H1 (cell line): ENCODE results near the gene SNAP47. TPM values are rescaled to one million over a fixed set of nuclear protein-coding genes. Genes with fewer than 3 reads are reported as not detected.
A peak's percentile ranks its signal among the peaks of the same experiment; 100 is the strongest.

Experiments
- CREB1 ChIP-seq: IDR thresholded peaks from 2 replicates; pipeline ENCODE4 v1.6.1; 2012; ENCODE audit warnings: inconsistent platforms
- POLR2A ChIP-seq, 2 experiments: IDR thresholded peaks; 1 replicate in 1 of 2; 2 replicates in 1 of 2; pipeline ENCODE4 v1.6.1; 2011; ENCODE audit warnings: low read depth in 2 of 2, low read length in 2 of 2, mild to moderate bottlenecking in 2 of 2; ENCODE audit errors: control extremely low read depth in 1 of 2
- RAD21 ChIP-seq, 2 experiments: IDR thresholded peaks in 1 of 2; conservative IDR thresholded peaks in 1 of 2; 2 replicates each; pipeline ENCODE4 v1.6.1; 2011; ENCODE audit warnings: low read depth in 2 of 2, low read length in 2 of 2, improper control_type of control experiment in 1 of 2, inconsistent platforms in 1 of 2, mild to moderate bottlenecking in 1 of 2, moderate library complexity in 1 of 2
- SP4 ChIP-seq: IDR thresholded peaks from 2 replicates; pipeline ENCODE4 v1.6.1; 2012; ENCODE audit warnings: low read length, inconsistent platforms
- SRF ChIP-seq: IDR thresholded peaks from 2 replicates; pipeline ENCODE4 v1.6.1; 2011; ENCODE audit warnings: mild to moderate bottlenecking, low read depth, low read length, moderate library complexity
- SUZ12 ChIP-seq: fragments of 200-600 bp; sonication (generic); IDR thresholded peaks from 2 replicates; pipeline ENCODE4 v1.6.1; 2012; ENCODE audit warnings: mild to moderate bottlenecking, inconsistent platforms, low read length, moderate library complexity, mixed read lengths
- TAF7 ChIP-seq: optimal IDR thresholded peaks from 2 replicates; pipeline ENCODE3; 2011; ENCODE audit warnings: low read depth, mild to moderate bottlenecking, inconsistent platforms, low read length, moderate library complexity, borderline replicate concordance
- polyA plus RNA-seq, 7 experiments: library from polyadenylated mRNA; depleted of rRNA in 3 of 7; stranded (reverse) in 5 of 7; unstranded in 2 of 7; fragments of >200 nt in 5 of 7; fragments of 200-250 nt in 2 of 7; gene quantifications; 1 replicate in 5 of 7; 2 replicates in 1 of 7; 4 replicates in 1 of 7; pipeline versions ENCODE4 v1.2.1 to v1.2.3, GENCODE V29; 2011 to 2013; ENCODE audit warnings: missing spikeins in 2 of 7, mixed read lengths in 2 of 7
- total RNA-seq: library from RNA; stranded (reverse); fragmentation: NEBNext Ultra II Directional; extraction: Animal tissue kit (Norgen Biotek cat#: 25700); gene quantifications from 2 replicates; pipeline ENCODE4 v1.2.1, GENCODE V29; 2021
- TF ChIP-seq, protein P1 (sequence below): fragments of 300-600 bp; sonication (generic); IDR thresholded peaks from 2 replicates; pipeline ENCODE4 v1.7.1; 2012; ENCODE audit warnings: low read length, moderate library complexity, mild to moderate bottlenecking, inconsistent platforms; ENCODE audit not compliant: insufficient replicate concordance
- TF ChIP-seq, protein P2 (sequence below): IDR thresholded peaks from 2 replicates; pipeline ENCODE4 v1.6.1; 2011; ENCODE audit warnings: low read length, improper control_type of control experiment

Gene SNAP47
- total and polyA plus RNA-seq, 2 of the 8 experiments (the other 6 are each of a cell fraction or from before 2014, with no cell fraction given): 37.6 to 42.2 TPM

DNA sequence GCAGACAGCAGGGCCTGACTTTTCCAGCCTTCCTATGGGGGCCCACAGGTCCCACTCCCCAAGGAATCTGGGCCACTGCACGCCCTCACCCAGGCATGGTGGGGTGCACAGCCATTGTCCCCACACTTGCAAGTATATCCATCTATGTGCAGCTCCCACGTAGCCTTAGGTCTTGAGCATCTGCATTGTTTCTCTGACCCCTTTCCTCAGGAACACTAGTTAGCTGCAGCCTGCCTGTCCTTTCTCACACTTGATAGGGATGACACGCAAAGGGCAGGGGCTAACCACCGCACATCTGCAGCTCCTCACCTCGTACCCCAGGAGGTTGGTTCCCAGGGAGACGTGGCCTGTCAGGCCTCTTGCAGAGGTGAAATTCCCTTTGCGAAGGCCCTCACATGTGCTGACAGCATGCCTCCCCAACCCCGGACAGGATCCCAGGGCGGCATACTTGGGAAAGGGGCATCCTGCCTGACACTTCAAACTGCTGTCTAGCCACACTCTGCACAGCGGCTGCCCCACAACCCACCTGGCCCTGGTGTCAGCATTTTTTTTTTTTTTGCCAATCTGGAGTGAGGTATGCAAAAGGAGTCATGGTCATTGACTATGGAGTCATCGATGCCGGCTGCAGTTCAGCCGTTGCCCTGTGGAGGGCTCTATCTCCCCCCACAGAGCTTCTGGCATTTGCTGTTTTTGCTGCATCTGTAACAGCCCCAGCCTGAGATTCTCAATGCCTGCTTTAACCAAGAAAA lies 5.2 kb upstream of the SNAP47 start (continued):
- TF ChIP-seq, protein P1, sequence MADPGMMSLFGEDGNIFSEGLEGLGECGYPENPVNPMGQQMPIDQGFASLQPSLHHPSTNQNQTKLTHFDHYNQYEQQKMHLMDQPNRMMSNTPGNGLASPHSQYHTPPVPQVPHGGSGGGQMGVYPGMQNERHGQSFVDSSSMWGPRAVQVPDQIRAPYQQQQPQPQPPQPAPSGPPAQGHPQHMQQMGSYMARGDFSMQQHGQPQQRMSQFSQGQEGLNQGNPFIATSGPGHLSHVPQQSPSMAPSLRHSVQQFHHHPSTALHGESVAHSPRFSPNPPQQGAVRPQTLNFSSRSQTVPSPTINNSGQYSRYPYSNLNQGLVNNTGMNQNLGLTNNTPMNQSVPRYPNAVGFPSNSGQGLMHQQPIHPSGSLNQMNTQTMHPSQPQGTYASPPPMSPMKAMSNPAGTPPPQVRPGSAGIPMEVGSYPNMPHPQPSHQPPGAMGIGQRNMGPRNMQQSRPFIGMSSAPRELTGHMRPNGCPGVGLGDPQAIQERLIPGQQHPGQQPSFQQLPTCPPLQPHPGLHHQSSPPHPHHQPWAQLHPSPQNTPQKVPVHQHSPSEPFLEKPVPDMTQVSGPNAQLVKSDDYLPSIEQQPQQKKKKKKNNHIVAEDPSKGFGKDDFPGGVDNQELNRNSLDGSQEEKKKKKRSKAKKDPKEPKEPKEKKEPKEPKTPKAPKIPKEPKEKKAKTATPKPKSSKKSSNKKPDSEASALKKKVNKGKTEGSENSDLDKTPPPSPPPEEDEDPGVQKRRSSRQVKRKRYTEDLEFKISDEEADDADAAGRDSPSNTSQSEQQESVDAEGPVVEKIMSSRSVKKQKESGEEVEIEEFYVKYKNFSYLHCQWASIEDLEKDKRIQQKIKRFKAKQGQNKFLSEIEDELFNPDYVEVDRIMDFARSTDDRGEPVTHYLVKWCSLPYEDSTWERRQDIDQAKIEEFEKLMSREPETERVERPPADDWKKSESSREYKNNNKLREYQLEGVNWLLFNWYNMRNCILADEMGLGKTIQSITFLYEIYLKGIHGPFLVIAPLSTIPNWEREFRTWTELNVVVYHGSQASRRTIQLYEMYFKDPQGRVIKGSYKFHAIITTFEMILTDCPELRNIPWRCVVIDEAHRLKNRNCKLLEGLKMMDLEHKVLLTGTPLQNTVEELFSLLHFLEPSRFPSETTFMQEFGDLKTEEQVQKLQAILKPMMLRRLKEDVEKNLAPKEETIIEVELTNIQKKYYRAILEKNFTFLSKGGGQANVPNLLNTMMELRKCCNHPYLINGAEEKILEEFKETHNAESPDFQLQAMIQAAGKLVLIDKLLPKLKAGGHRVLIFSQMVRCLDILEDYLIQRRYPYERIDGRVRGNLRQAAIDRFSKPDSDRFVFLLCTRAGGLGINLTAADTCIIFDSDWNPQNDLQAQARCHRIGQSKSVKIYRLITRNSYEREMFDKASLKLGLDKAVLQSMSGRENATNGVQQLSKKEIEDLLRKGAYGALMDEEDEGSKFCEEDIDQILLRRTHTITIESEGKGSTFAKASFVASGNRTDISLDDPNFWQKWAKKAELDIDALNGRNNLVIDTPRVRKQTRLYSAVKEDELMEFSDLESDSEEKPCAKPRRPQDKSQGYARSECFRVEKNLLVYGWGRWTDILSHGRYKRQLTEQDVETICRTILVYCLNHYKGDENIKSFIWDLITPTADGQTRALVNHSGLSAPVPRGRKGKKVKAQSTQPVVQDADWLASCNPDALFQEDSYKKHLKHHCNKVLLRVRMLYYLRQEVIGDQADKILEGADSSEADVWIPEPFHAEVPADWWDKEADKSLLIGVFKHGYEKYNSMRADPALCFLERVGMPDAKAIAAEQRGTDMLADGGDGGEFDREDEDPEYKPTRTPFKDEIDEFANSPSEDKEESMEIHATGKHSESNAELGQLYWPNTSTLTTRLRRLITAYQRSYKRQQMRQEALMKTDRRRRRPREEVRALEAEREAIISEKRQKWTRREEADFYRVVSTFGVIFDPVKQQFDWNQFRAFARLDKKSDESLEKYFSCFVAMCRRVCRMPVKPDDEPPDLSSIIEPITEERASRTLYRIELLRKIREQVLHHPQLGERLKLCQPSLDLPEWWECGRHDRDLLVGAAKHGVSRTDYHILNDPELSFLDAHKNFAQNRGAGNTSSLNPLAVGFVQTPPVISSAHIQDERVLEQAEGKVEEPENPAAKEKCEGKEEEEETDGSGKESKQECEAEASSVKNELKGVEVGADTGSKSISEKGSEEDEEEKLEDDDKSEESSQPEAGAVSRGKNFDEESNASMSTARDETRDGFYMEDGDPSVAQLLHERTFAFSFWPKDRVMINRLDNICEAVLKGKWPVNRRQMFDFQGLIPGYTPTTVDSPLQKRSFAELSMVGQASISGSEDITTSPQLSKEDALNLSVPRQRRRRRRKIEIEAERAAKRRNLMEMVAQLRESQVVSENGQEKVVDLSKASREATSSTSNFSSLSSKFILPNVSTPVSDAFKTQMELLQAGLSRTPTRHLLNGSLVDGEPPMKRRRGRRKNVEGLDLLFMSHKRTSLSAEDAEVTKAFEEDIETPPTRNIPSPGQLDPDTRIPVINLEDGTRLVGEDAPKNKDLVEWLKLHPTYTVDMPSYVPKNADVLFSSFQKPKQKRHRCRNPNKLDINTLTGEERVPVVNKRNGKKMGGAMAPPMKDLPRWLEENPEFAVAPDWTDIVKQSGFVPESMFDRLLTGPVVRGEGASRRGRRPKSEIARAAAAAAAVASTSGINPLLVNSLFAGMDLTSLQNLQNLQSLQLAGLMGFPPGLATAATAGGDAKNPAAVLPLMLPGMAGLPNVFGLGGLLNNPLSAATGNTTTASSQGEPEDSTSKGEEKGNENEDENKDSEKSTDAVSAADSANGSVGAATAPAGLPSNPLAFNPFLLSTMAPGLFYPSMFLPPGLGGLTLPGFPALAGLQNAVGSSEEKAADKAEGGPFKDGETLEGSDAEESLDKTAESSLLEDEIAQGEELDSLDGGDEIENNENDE: no peak
- TF ChIP-seq SP4 (no peak), POLR2A (IDR thresholded peaks at IDR 0.05; ENCODE audit: control extremely low read depth in 1 of 2, low read depth in 2 of 2, low read length in 2 of 2) (peak in 1 of 2 experiments; percentile 45; a peak in 2 of 3 replicates), TAF7 (no peak), SRF (no peak), CREB1 (peak; percentile 24; the same call in 1 of the 2 replicates), SUZ12 (no peak), RAD21 (IDR thresholded peaks at IDR 0.05 in 1 of 2, conservative IDR thresholded peaks at IDR 0.05 in 1 of 2; ENCODE audit: low read depth in 2 of 2, low read length in 2 of 2) (peak; percentile 56 to 67)
- TF ChIP-seq, protein P2, sequence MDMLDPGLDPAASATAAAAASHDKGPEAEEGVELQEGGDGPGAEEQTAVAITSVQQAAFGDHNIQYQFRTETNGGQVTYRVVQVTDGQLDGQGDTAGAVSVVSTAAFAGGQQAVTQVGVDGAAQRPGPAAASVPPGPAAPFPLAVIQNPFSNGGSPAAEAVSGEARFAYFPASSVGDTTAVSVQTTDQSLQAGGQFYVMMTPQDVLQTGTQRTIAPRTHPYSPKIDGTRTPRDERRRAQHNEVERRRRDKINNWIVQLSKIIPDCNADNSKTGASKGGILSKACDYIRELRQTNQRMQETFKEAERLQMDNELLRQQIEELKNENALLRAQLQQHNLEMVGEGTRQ: no peak
